GM18520 (cell line): Measurements from ENCODE around the gene PPP1R3G.
A peak's percentile ranks its signal among the peaks of the same experiment; 100 is the strongest.
"Not testable (repeated sequence)": the region's sequence is repeated elsewhere in the genome, so short reads cannot be mapped to it uniquely, and the experiment has no call there.

Experiments
- ATAC-seq: cut with Tn5 transposase; IDR thresholded peaks from one replicate; pipeline ENCODE4 v1.9.1; 2021; ENCODE audit not compliant: unreplicated experiment

The PPP1R3G gene

GRCh38 chr6:5116243-5116991 is 31.3 kb downstream of the PPP1R3G start:
- ATAC-seq, result no peak

- ATAC-seq, result no peak
Measured at GRCh38 chr6:5119090-5119951, 34.2 kb downstream of the PPP1R3G start.

- no peak for ATAC-seq
Measured at GRCh38 chr6:5120011-5120410, 34.9 kb downstream of the PPP1R3G start.

- not testable (repeated sequence) for ATAC-seq
Measured at GRCh38 chr6:5120543-5120942, 35.4 kb downstream of the PPP1R3G start.

GRCh38 chr6:5121479-5121878 is 36.3 kb downstream of the PPP1R3G start:
- ATAC-seq, result no peak

- no peak for ATAC-seq
Measured at GRCh38 chr6:5121956-5122355, 36.8 kb downstream of the PPP1R3G start.

- no peak for ATAC-seq
Measured at GRCh38 chr6:5122504-5123112, 37.5 kb downstream of the PPP1R3G start.

GRCh38 chr6:5123296-5124143 is 38.4 kb downstream of the PPP1R3G start:
- ATAC-seq, result no peak

- ATAC-seq, result no peak
Measured at GRCh38 chr6:5124526-5124925, 39.4 kb downstream of the PPP1R3G start.

- no peak for ATAC-seq
Measured at GRCh38 chr6:5125152-5126006, 40.2 kb downstream of the PPP1R3G start.

- ATAC-seq, result no peak
Measured at GRCh38 chr6:5126214-5126613, 41.1 kb downstream of the PPP1R3G start.

GRCh38 chr6:5127106-5127687 is 42.1 kb downstream of the PPP1R3G start:
- no peak for ATAC-seq

- ATAC-seq, result no peak
Measured at GRCh38 chr6:5128351-5128750, 43.2 kb downstream of the PPP1R3G start.

GRCh38 chr6:5130135-5130866 is 45.2 kb downstream of the PPP1R3G start:
- no peak for ATAC-seq

- peak; percentile 73 for ATAC-seq
Measured at GRCh38 chr6:5132731-5133130, 47.6 kb downstream of the PPP1R3G start.

GRCh38 chr6:5133943-5134342 is 48.8 kb downstream of the PPP1R3G start:
- no peak for ATAC-seq

- no peak for ATAC-seq
Measured at GRCh38 chr6:5135788-5136376, 50.7 kb downstream of the PPP1R3G start.

- ATAC-seq, result no peak
Measured at GRCh38 chr6:5136851-5137250, 51.7 kb downstream of the PPP1R3G start.
